Neuronal stem cell (in vitro differentiated cells): ENCODE measurements around the gene PKD1L1.
A peak's percentile ranks its signal among the peaks of the same experiment; 100 is the strongest.

ENCODE experiments used
- DNase-seq: peaks from one replicate; pipeline ENCODE4 v3.0.0-alpha.2; 2013; ENCODE audit warnings: low spot score
- H2AFZ ChIP-seq: one replicate; pipeline ENCODE4 v1.6.1; 2013; ENCODE audit warnings: mild to moderate bottlenecking, low read length, inconsistent platforms
- H2AK5ac ChIP-seq: 2 replicates; pipeline ENCODE4 v1.6.1; 2013; ENCODE audit warnings: low read depth, mild to moderate bottlenecking, inconsistent platforms, low read length, moderate library complexity, mixed read lengths
- H2BK120ac ChIP-seq: 2 replicates; pipeline ENCODE4 v1.6.1; 2013; ENCODE audit warnings: low read depth, mild to moderate bottlenecking, inconsistent platforms, low read length, moderate library complexity, mixed read lengths
- H2BK12ac ChIP-seq: one replicate; pipeline ENCODE4 v1.6.1; 2013; ENCODE audit warnings: low read length, inconsistent platforms
- H2BK15ac ChIP-seq: 2 replicates; pipeline ENCODE4 v1.6.1; 2013; ENCODE audit warnings: mild to moderate bottlenecking, low read length, inconsistent platforms, mixed read lengths
- H2BK5ac ChIP-seq: one replicate; pipeline ENCODE4 v1.6.1; 2013; ENCODE audit warnings: inconsistent platforms, mild to moderate bottlenecking, low read length, moderate library complexity
- H3K14ac ChIP-seq: one replicate; pipeline ENCODE4 v1.6.1; 2013; ENCODE audit warnings: low read length, inconsistent platforms
- H3K18ac ChIP-seq: 2 replicates; pipeline ENCODE4 v1.6.1; 2013; ENCODE audit warnings: low read length, inconsistent platforms
- H3K23ac ChIP-seq: 2 replicates; pipeline ENCODE4 v1.6.1; 2013; ENCODE audit warnings: low read depth, mild to moderate bottlenecking, mixed read lengths, low read length, inconsistent platforms; ENCODE audit not compliant: poor library complexity
- H3K27ac ChIP-seq: replicated peaks from 3 replicates; pipeline ENCODE4 v1.5.1; 2013; ENCODE audit warnings: low read length, inconsistent platforms
- H3K27me3 ChIP-seq, 3 experiments: 2 replicates each; pipeline ENCODE4 v1.6.1; 2013; ENCODE audit warnings: low read length in 3 of 3, mild to moderate bottlenecking in 2 of 3, inconsistent platforms in 1 of 3, low read depth in 1 of 3, mixed read lengths in 1 of 3, moderate library complexity in 1 of 3; ENCODE audit not compliant: control insufficient read depth in 3 of 3, insufficient read depth in 3 of 3
- H3K36me3 ChIP-seq, 2 donors: replicated peaks in 1 of 2; 2 replicates each; pipeline ENCODE4 v1.6.1; 2013; ENCODE audit warnings: low read length in 2 of 2; ENCODE audit not compliant: control insufficient read depth in 2 of 2, insufficient read depth in 2 of 2
- H3K4ac ChIP-seq: 2 replicates; pipeline ENCODE4 v1.6.1; 2013; ENCODE audit warnings: inconsistent platforms, mild to moderate bottlenecking, low read length, moderate library complexity
- H3K4me1 ChIP-seq, 2 donors: 1 replicate in 1 of 2; 2 replicates in 1 of 2; pipeline ENCODE4 v1.6.1; 2013; ENCODE audit warnings: low read length in 2 of 2, low read depth in 1 of 2; ENCODE audit not compliant: control insufficient read depth in 2 of 2, insufficient read depth in 1 of 2
- H3K4me2 ChIP-seq: one replicate; pipeline ENCODE4 v1.6.1; 2013; ENCODE audit warnings: mild to moderate bottlenecking, low read length, inconsistent platforms; ENCODE audit not compliant: insufficient read depth, poor library complexity, severe bottlenecking
- H3K4me3 ChIP-seq, 2 donors: 2 replicates each; pipeline ENCODE4 v1.5.1; 2013; ENCODE audit warnings: low read length in 2 of 2, mild to moderate bottlenecking in 2 of 2, inconsistent platforms in 1 of 2, moderate library complexity in 1 of 2
- H3K79me1 ChIP-seq: one replicate; pipeline ENCODE4 v1.6.1; 2013; ENCODE audit warnings: low read depth, mild to moderate bottlenecking, inconsistent platforms, low read length, moderate library complexity
- H3K9ac ChIP-seq: one replicate; pipeline ENCODE4 v1.6.1; 2013; ENCODE audit warnings: mild to moderate bottlenecking, low read depth, low read length, inconsistent platforms; ENCODE audit not compliant: poor library complexity
- H3K9me3 ChIP-seq, 2 donors: replicated peaks in 1 of 2; 2 replicates each; pipeline versions ENCODE3 to v1.6.1; 2013; ENCODE audit warnings: low read length in 2 of 2, mild to moderate bottlenecking in 2 of 2, inconsistent platforms in 1 of 2, low read depth in 1 of 2, mixed read lengths in 1 of 2, moderate library complexity in 1 of 2; ENCODE audit not compliant: control insufficient read depth in 2 of 2, insufficient read depth in 1 of 2
- H4K8ac ChIP-seq: one replicate; pipeline ENCODE4 v1.6.1; 2013; ENCODE audit warnings: low read depth, mild to moderate bottlenecking, inconsistent platforms, low read length, moderate library complexity
- H4K91ac ChIP-seq: one replicate; pipeline ENCODE4 v1.6.1; 2013; ENCODE audit warnings: low read length, low read depth, mild to moderate bottlenecking, inconsistent platforms; ENCODE audit not compliant: poor library complexity
- WGBS, 2 donors: extraction: QIAGEN DNeasy Blood & Tissue Kit; methylation state at CpG; one replicate each; pipeline ENCODE4 v1.1.7; 2013; ENCODE audit warnings: missing lambda C conversion rate in 2 of 2, mixed read lengths in 1 of 2; ENCODE audit not compliant: insufficient read length in 2 of 2, insufficient replicate concordance in 1 of 2; ENCODE audit errors: extremely low coverage in 2 of 2; 5-methylcytosine and 5-hydroxymethylcytosine counted together

PKD1L1 gene

DNA sequence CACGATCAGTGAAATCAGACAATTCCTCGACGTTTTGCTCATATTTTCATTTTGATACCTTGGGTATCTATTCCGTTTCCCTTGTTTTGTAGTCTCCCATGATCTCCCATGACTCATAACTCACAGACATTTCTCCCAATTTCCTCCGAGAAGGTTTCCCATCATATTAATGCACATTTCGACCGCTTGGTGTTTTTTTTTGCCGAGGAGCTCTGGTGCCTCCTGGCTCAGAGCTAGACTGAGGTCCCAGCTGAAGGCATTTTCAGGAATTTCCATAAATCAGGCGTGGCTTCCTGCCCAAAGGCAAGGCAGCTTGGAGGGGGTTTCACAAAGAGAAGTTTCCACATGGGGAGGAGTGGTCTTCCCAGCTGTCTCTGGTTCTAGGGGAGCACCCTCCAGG, 218.1 kb downstream of the PKD1L1 start:
- no CpG with 5 or more reads among the region's 9 CpGs for WGBS, 2 donors
- peaks cover 0 to 7% of the 10 kb centered on the region in 2 donors for H3K4me1 ChIP-seq
- H3K27me3 ChIP-seq, result no peaks in the 10 kb centered on the region

DNA sequence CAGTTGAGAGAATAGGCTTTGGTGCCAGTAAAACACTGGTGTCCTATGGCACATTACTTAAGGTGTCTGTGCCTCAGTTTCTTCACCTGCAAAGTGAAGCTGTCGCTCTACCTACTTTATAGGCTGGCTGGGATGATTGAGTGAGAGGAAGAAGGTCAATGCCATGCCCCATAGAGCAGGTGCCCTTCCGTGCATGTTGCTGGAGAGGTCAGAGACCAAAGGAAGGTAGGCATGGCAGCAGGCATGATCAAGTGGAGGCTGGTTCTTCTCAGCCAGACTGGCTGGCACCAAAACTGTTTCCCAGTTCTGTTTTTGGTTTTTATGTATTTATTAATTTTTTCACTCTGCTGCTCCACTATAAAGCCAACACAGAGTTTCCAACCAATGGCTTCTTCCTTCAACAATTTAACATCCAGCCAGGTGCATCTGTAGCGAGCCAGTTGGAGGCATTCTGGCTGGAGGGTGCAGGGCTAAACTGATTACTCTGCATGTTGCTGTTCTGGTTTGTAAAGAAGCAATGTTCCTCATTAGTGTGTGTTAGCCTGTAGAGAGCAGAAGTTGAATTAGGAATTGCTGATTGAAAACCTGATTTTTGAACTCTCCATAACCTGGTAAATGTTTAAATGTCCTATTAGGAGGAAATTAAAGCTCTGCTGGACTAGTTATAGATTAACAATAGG, 222.1 kb downstream of the PKD1L1 start:
- Histone ChIP-seq H3K27me3 (no peaks in the 10 kb centered on the region), H2BK120ac (no peak overlapping the region), H4K91ac (no peak overlapping the region), H3K4ac (no peak overlapping the region), H3K14ac (no peak overlapping the region), H2AFZ (no peak overlapping the region), H2BK12ac (no peak overlapping the region), H3K18ac (no peak overlapping the region), H4K8ac (no peak overlapping the region), H3K23ac (no peak overlapping the region), H3K9me3 (no peaks in the 10 kb centered on the region), H3K9ac (no peak overlapping the region), H3K79me1 (no peaks in the 10 kb centered on the region), H3K4me3 (no peak overlapping the region), H2AK5ac (no peak overlapping the region), H2BK5ac (no peak overlapping the region), H2BK15ac (no peak overlapping the region), H3K4me1 (peaks cover 9 to 17% of the 10 kb centered on the region in 2 donors), H3K27ac (no peak overlapping the region), H3K4me2 (no peak overlapping the region), H3K36me3 (peaks cover 0 to 2% of the 10 kb centered on the region in 2 donors)
- WGBS, 2 donors, result no CpG with 5 or more reads among the region's 3 CpGs
- no peak for DNase-seq

More for the DNA sequence above, 218.1 kb downstream of the PKD1L1 start:
- no peak overlapping the region for H4K8ac ChIP-seq
- no peak overlapping the region for H3K4me3 ChIP-seq
- H3K23ac ChIP-seq, result no peak overlapping the region
- no peak overlapping the region for H2AFZ ChIP-seq
- H4K91ac ChIP-seq, result no peak overlapping the region
- no peaks in the 10 kb centered on the region for H3K79me1 ChIP-seq
- peak overlapping the region; percentile 49 for H3K18ac ChIP-seq
- H2AK5ac ChIP-seq, result no peak overlapping the region
- H2BK15ac ChIP-seq, result no peak overlapping the region
- no peak overlapping the region for H3K27ac ChIP-seq
- H3K9me3 ChIP-seq, result no peaks in the 10 kb centered on the region
- no peak overlapping the region for H3K9ac ChIP-seq
- no peak for DNase-seq
- H2BK120ac ChIP-seq, result no peak overlapping the region
- H3K4me2 ChIP-seq, result no peak overlapping the region
- no peak overlapping the region for H2BK5ac ChIP-seq
- no peak overlapping the region for H3K4ac ChIP-seq
- peaks cover 0 to 2% of the 10 kb centered on the region in 2 donors for H3K36me3 ChIP-seq
- no peak overlapping the region for H3K14ac ChIP-seq
- H2BK12ac ChIP-seq, result no peak overlapping the region

DNA sequence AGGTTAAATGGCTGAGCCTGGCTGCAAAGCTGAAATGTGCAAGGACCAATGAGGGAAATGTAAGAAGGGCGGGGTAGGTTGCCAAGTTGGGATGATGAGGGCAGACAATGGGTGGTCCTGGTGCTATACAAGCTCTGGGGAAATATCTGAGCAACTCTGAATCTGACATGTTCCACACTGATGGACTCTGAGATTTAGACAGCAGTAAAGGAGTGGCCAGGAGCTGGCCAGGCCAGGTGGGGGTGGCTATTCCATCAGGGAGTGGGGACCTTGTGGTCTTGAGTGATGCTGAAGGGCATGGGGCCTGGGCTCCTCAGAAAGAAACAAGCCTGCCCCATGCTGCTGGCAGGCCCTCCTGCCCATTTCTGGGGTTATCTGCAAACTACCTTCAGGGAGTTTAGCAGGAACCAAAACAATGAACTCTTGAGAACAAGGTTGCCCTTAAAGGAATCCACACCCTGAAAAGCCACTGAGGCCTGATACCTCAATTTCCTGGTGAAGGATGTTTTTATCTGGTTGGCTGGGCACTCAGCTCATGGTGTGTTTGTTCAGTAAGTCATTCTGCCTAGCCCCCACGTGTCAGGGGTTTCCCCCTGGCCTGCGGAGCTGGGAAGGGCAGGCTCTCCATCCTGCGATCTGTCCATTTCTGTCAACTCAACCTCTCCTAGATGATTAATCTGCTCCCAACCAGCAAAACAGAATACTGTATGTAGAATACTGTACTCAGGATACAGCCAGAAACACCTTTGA, 223.1 kb downstream of the PKD1L1 start:
- no CpG with 5 or more reads among the region's 4 CpGs for whole genome bisulfite sequencing, 2 donors
- no peaks in the 10 kb centered on the region for H3K27me3 ChIP-seq
- H2BK120ac ChIP-seq, result no peak overlapping the region
- H2BK5ac ChIP-seq, result peak overlapping the region; percentile 3
- H2AFZ ChIP-seq, result peak overlapping the region; percentile 14
- DNase-seq, result no peak
- no peak overlapping the region for H3K4me3 ChIP-seq
- no peak overlapping the region for H3K4ac ChIP-seq
- no peak overlapping the region for H3K23ac ChIP-seq
- peaks cover 9 to 17% of the 10 kb centered on the region in 2 donors for H3K4me1 ChIP-seq
- no peak overlapping the region for H3K9ac ChIP-seq
- H3K36me3 ChIP-seq, result peaks cover 0 to 2% of the 10 kb centered on the region in 2 donors
- H4K8ac ChIP-seq, result no peak overlapping the region
- H3K4me2 ChIP-seq, result no peak overlapping the region
- no peaks in the 10 kb centered on the region for H3K79me1 ChIP-seq
- H2AK5ac ChIP-seq, result no peak overlapping the region
- no peaks in the 10 kb centered on the region for H3K9me3 ChIP-seq
- H3K27ac ChIP-seq, result no peak overlapping the region
- H3K14ac ChIP-seq, result no peak overlapping the region
- H2BK12ac ChIP-seq, result no peak overlapping the region
- peak overlapping the region; percentile 44 for H3K18ac ChIP-seq
- H4K91ac ChIP-seq, result no peak overlapping the region
- peak overlapping the region; percentile 11 for H2BK15ac ChIP-seq
